HEK293T (cell line): ENCODE data around the gene LRRC10.

Experiments
- ELF4 ChIP-seq: fragments of 450-650 bp; IDR thresholded peaks from 2 replicates; pipeline ENCODE4 v1.6.1; 2017; ENCODE audit warnings: antibody characterized with exemption
- FOXM1 ChIP-seq: fragments of 450-650 bp; IDR thresholded peaks from 2 replicates; pipeline ENCODE4 v1.6.1; 2017; ENCODE audit warnings: mild to moderate bottlenecking, borderline replicate concordance
- SP1 ChIP-seq: fragments of 450-650 bp; IDR thresholded peaks from 2 replicates; pipeline ENCODE4 v1.6.1; 2017
- TARDBP ChIP-seq: fragments of 450-650 bp; IDR thresholded peaks from 2 replicates; pipeline ENCODE4 v1.6.1; 2016
- ZNF384 ChIP-seq: fragments of 450-650 bp; IDR thresholded peaks from 2 replicates; pipeline ENCODE4 v1.6.1; 2016

- TF ChIP-seq ELF4 (no peak), SP1 (no peak), FOXM1 (no peak), ZNF384 (no peak), TARDBP (no peak)
Observed at GRCh38 chr12:69610729-69611128, at the start of gene LRRC10.
